BE2C (cell line): ENCODE measurements around the gene PTPRE.

ENCODE experiments used
- DNase-seq: peaks from one replicate; pipeline ENCODE4 v3.0.0-alpha.2; 2020
- H3K27me3 ChIP-seq: fragments of 250-450 bp; sonication (Bioruptor Pico); 2 replicates; pipeline ENCODE4 v1.5.1; 2020; ENCODE audit warnings: mild to moderate bottlenecking
- H3K36me3 ChIP-seq: fragments of 250-450 bp; sonication (Bioruptor Pico); 2 replicates; pipeline ENCODE4 v1.5.1; 2020; ENCODE audit warnings: mild to moderate bottlenecking
- H3K4me1 ChIP-seq: fragments of 250-450 bp; sonication (Bioruptor Pico); 2 replicates; pipeline ENCODE4 v1.5.1; 2020
- H3K4me3 ChIP-seq: 2 replicates; pipeline ENCODE4 v1.5.1; 2011; ENCODE audit warnings: low read depth, low read length
- H3K9me3 ChIP-seq: fragments of 250-450 bp; sonication (Bioruptor Pico); 2 replicates; pipeline ENCODE4 v1.5.1; 2020
- CTCF ChIP-seq: IDR thresholded peaks from 2 replicates; pipeline ENCODE4 v1.5.1; 2012; ENCODE audit warnings: mild to moderate bottlenecking, low read depth, low read length

The PTPRE gene

GRCh38 chr10:127904311-127905000 lies 2.4 kb upstream of the PTPRE start:
- no peak for TF ChIP-seq CTCF

GRCh38 chr10:127905001-127905847 lies 1.7 kb upstream of the PTPRE start:
- no peaks in the 10 kb centered on the region for H3K4me1 ChIP-seq
- no peak overlapping the region for H3K4me3 ChIP-seq
- H3K36me3 ChIP-seq: no peaks in the 10 kb centered on the region
- no peak for TF ChIP-seq CTCF
- no peak for DNase-seq
- H3K9me3 ChIP-seq: no peaks in the 10 kb centered on the region
- peaks cover 20% of the 10 kb centered on the region for H3K27me3 ChIP-seq

More at GRCh38 chr10:127904311-127905000, 2.4 kb upstream of the PTPRE start:
- Histone ChIP-seq H3K4me3 (no peak overlapping the region), H3K9me3 (no peaks in the 10 kb centered on the region), H3K4me1 (no peaks in the 10 kb centered on the region), H3K36me3 (no peaks in the 10 kb centered on the region), H3K27me3 (peaks cover 20% of the 10 kb centered on the region)
- DNase-seq: no peak

GRCh38 chr10:127905848-127906261 lies 1.0 kb upstream of the PTPRE start:
- TF ChIP-seq CTCF: no peak
- Histone ChIP-seq H3K36me3 (no peaks in the 10 kb centered on the region), H3K4me3 (no peak overlapping the region), H3K4me1 (no peaks in the 10 kb centered on the region), H3K27me3 (peaks cover 20% of the 10 kb centered on the region), H3K9me3 (no peaks in the 10 kb centered on the region)
- DNase-seq: no peak

GRCh38 chr10:127907411-127908105 lies 655 bp downstream of the PTPRE start:
- Histone ChIP-seq H3K4me1 (no peaks in the 10 kb centered on the region), H3K4me3 (peak overlapping the region; percentile 37), H3K36me3 (no peaks in the 10 kb centered on the region), H3K27me3 (peaks cover 20% of the 10 kb centered on the region), H3K9me3 (no peaks in the 10 kb centered on the region)
- no peak for DNase-seq
- no peak for TF ChIP-seq CTCF

GRCh38 chr10:127908106-127908958 lies 1.4 kb downstream of the PTPRE start:
- H3K27me3 ChIP-seq: peaks cover 20% of the 10 kb centered on the region
- H3K4me3 ChIP-seq: no peak overlapping the region; the same call in 1 of the 2 replicates

More at GRCh38 chr10:127908106-127908958, 1.4 kb downstream of the PTPRE start:
- Histone ChIP-seq H3K4me1 (no peaks in the 10 kb centered on the region), H3K9me3 (no peaks in the 10 kb centered on the region), H3K36me3 (no peaks in the 10 kb centered on the region)
- no peak for TF ChIP-seq CTCF
- no peak for DNase-seq
